G401.6 (cell line): ENCODE measurements around the gene SMAP1.
"Not testable (repeated sequence)": the region's sequence is repeated elsewhere in the genome, so short reads cannot be mapped to it uniquely, and the experiment has no call there.

Experiments
- FAIRE-seq: peaks from 2 replicates; lab custom pipeline; 2012; peaks lifted over from hg19 to GRCh38; lab: Jason Lieb, UNC

SMAP1 gene

DNA sequence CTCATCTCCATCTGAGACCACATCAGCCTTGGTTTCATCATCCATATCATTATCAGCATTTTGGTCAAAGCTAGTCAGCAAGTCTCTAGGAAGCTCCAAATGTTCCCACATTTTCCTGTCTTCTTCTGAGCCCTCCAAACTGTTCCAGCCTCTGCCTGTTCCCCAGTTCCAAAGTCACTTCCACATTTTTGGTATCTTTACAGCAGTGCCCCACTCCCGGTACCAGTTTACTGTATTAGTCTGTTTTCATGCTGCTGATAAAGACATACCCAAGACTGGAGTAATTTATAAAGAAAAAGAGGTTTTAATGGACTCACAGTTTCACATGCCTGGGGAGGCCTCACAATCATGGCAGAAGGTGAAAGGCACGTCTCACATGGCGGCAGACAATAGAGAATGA lies 74.8 kb downstream of the SMAP1 start:
- not testable (repeated sequence) for FAIRE-seq

- no peak for FAIRE-seq
Observed at GRCh38 chr6:70753870-70754380, 86.2 kb downstream of the SMAP1 start.

DNA sequence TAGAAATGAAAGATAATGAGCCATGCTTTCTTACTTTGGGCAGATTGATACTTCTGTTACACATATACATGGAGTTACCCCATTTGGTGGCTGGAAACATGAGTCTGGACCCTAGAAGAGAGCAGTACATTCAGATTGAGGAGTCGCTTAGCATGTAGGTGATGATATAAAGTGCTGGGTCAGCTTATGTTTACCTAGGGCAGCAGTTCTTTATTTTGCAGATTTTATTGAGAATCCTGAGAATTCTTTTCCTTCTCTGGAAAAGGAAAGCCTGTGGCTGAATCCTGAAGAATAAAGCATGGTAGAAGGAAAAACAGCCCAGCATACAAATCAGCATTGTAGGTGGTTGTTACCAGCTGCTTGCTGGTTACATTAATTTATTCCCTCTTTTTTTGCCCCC lies 91.2 kb downstream of the SMAP1 start:
- no peak for FAIRE-seq

- FAIRE-seq: no peak
Observed at GRCh38 chr6:70763754-70764510, 96.2 kb downstream of the SMAP1 start.

DNA sequence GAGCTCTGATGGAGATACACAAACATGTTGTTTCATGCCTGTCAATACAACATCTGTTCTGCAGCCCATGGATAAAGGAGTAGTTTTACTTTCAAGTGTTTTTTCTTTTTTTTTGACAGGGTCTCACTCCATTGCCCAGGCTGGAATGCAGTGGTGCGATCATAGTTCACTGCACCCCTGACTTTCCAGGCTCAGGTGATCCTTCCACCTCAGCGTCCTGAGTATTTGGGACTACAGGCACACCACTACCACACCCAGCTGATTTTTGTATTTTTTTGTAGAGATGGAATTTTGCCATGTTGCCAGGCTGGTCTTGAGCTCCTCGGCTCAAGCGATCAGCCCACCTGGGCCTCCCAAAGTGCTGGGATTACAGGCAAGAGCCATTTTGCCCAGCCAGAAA lies 97.0 kb downstream of the SMAP1 start:
- no peak for FAIRE-seq

DNA sequence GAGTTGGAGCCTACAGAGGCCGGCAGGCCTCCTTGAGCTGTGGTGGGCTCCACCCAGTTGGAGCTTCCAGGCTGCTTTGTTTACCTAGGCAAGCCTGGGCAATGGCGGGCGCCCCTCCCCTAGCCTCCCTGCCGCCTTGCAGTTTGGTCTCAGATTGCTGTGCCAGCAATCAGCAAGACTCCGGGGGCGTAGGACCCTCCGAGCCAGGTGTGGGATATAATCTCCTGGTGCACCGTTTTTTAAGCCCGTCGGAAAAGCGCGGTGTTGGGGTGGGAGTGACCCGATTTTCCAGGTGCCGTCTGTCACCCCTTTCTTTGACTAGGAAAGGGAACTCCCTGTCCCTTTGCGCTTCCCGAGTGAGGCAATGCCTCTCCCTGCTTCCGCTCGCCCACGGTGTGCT lies 103.7 kb downstream of the SMAP1 start:
- not testable (repeated sequence) for FAIRE-seq

- no peak for FAIRE-seq
Observed at GRCh38 chr6:70779934-70780333, 112.3 kb downstream of the SMAP1 start.

DNA sequence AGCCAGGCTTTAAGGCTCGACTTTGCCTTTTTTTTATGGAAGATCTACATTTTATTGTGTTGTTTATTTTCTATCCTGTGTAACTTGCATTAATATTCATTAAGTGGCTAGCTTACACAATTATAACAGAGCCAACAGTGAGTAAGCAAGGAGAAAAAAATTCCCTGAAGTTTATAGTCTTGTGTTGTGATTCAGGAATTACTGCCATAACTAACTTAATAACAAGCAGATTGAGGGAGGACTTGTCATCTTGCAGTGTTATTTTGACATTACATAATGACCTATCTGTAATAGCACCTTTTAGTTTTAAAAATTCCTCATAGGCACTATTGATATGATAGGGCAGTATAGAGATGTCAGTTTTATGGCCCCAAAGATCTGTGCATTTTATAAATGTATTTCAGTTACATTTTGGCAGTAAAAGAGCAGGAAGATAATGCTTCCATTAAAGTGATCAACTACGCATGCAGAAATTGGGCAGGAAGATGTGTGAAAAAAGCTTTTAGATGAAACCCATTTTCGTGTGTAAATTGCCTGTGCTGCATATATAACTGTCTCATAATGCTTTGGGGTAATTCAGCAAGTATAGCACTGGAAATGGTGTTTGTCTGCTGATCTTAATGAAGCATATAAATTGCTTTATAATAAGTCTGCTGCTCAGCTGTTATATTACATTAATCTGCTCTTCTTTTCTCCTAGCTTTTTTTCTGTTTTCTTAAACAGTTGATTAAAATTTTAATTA lies 123.0 kb downstream of the SMAP1 start:
- FAIRE-seq: no peak

GRCh38 chr6:70797625-70798024 lies 129.9 kb downstream of the SMAP1 start:
- no peak for FAIRE-seq

GRCh38 chr6:70806086-70806485 lies 138.4 kb downstream of the SMAP1 start:
- no peak for FAIRE-seq

GRCh38 chr6:70811788-70812187 lies 144.1 kb downstream of the SMAP1 start:
- FAIRE-seq: no peak

DNA sequence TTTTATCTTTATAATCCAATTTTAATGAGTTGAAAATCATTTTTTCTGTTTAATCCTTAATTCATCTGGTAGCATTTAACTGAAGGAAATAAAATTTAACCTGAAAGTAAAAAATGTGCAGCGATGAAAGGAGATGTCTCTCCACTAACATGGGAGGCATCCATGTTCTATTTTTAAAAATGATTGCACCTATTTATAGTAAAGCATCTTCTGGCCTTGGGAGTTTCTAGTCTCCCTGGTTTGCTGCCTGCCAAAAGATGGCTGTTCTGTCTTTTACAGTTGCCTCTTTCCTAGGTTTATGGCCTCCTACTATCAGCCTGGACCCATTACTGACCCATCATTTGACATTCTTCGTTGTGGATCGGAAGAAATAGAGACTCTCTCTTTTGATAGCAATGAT lies 146.2 kb downstream of the SMAP1 start:
- no peak for FAIRE-seq

GRCh38 chr6:70819646-70820045 lies 152.0 kb downstream of the SMAP1 start:
- FAIRE-seq: no peak

- no peak for FAIRE-seq
Observed at GRCh38 chr6:70820778-70821177, 153.1 kb downstream of the SMAP1 start.

DNA sequence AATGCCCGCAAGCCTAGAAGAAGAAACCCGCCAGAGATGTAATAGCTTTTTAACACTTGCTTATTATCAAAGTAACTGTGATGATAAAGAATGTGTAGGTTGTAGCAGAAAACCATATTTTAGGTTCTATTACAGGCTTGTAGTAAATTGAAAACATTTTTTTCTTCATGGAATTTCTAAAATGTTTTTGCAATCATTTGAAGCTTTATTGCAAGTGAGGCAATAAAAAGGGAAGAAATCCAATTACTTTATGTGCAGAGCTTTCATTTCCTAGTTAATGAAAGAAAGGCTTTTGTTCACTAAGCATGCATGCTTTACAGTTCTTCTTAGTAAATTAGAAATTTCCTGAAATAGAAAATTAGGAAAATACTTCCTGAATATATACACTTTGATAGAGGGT lies 154.1 kb downstream of the SMAP1 start:
- FAIRE-seq: no peak

DNA sequence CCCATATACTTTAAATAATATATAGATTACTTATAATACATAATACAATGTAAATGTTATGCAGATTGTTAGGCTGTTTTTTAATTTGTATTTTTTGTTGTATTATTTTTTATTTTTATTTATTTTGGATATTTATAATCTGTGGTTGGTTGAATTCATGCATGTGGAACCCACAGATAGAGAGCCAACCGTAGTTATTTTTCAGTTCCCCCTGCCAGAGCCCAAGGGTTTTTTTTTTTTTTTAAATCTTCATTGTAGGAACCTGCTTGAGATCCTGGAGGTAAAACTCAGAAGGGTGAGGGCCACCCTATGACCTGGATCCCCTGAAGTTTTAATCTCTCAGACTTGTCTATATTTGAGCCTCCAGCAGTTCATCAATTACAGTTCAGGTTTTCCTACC lies 156.0 kb downstream of the SMAP1 start:
- FAIRE-seq: no peak

DNA sequence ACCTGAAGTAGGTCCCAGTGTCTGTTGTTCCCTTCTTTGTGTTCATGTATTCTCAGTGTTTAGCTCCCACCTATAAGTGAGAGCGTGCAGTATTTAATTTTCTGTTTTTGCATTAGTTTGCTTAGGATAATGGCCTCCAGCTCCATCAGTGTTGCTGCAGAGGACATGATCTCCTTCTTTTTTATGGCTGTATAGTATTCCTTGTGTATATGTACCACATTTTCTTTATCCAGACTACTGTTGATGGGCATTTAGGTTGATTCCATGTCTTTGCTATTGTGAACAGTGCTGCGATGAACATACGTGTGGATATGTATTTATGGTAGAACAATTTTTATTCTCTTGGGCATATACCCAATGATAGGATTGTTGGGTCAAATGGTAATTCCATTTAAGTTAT lies 163.7 kb downstream of the SMAP1 start:
- FAIRE-seq: no peak

GRCh38 chr6:70834520-70834919 lies 166.8 kb downstream of the SMAP1 start:
- FAIRE-seq: no peak

GRCh38 chr6:70838907-70839285 lies 171.2 kb downstream of the SMAP1 start:
- FAIRE-seq: no peak

- FAIRE-seq: no peak
Observed at GRCh38 chr6:70839286-70840266, 171.9 kb downstream of the SMAP1 start.

GRCh38 chr6:70841112-70841511 lies 173.4 kb downstream of the SMAP1 start:
- no peak for FAIRE-seq

GRCh38 chr6:70842541-70842940 lies 174.9 kb downstream of the SMAP1 start:
- no peak for FAIRE-seq
